PFSK-1 (cell line): ENCODE data around the gene TMEM89.

Experiments
- POLR2AphosphoS5 ChIP-seq: IDR thresholded peaks from 2 replicates; pipeline ENCODE4 v1.6.1; 2012; ENCODE audit warnings: low read depth, mild to moderate bottlenecking, control low read depth, low read length, moderate library complexity
- SIN3A ChIP-seq: IDR thresholded peaks from 2 replicates; pipeline ENCODE4 v1.6.1; 2012; ENCODE audit warnings: mild to moderate bottlenecking, low read length, moderate library complexity, borderline replicate concordance; ENCODE audit not compliant: insufficient read depth
- TAF1 ChIP-seq: IDR thresholded peaks from 2 replicates; pipeline ENCODE4 v1.6.1; 2012; ENCODE audit warnings: low read length, control low read depth, borderline replicate concordance; ENCODE audit not compliant: insufficient read depth
- TF ChIP-seq, protein P1 (sequence below), 2 experiments: IDR thresholded peaks; 2 replicates each; pipeline versions ENCODE4 v1.6.1 to v1.8.0; 2011 to 2012; ENCODE audit warnings: low read depth in 2 of 2, low read length in 2 of 2, control low read depth in 1 of 2, inconsistent platforms in 1 of 2, mild to moderate bottlenecking in 1 of 2, moderate library complexity in 1 of 2; ENCODE audit not compliant: insufficient read depth in 1 of 2

DNA sequence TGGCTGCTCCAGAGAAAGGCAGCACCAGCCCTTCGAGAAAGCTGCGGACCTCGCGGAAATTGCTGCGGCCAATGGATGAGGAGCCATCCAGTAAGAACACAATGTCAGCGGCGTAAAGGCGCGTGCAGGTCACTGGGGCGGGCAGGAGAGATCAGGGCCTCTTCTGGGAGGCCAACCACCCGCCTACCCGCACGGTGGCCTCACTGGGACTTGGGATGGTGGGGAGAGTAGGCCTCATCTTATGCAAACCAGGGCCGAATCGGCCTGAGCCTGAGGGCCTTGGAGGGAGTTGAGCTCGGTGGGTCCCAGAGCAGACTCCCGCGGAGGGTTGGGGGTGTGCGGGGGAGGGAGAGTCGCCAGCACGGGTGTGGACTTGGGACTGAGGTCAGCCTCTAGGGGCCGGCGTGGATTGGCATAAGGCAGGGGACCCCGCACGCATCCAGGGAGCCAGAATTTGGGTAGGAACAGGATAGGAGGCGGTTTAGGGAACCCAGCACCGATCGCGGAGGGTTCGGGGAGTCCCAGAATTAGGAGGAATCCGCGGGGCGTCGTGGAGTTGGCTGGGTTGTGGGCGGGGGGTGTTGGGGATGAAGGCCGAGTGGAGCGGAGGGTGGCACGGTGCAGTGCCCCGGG, 27.0 kb downstream of the TMEM89 start:
- TF ChIP-seq TAF1 (no peak), POLR2AphosphoS5 (no peak), SIN3A (no peak)
- TF ChIP-seq, protein P1, sequence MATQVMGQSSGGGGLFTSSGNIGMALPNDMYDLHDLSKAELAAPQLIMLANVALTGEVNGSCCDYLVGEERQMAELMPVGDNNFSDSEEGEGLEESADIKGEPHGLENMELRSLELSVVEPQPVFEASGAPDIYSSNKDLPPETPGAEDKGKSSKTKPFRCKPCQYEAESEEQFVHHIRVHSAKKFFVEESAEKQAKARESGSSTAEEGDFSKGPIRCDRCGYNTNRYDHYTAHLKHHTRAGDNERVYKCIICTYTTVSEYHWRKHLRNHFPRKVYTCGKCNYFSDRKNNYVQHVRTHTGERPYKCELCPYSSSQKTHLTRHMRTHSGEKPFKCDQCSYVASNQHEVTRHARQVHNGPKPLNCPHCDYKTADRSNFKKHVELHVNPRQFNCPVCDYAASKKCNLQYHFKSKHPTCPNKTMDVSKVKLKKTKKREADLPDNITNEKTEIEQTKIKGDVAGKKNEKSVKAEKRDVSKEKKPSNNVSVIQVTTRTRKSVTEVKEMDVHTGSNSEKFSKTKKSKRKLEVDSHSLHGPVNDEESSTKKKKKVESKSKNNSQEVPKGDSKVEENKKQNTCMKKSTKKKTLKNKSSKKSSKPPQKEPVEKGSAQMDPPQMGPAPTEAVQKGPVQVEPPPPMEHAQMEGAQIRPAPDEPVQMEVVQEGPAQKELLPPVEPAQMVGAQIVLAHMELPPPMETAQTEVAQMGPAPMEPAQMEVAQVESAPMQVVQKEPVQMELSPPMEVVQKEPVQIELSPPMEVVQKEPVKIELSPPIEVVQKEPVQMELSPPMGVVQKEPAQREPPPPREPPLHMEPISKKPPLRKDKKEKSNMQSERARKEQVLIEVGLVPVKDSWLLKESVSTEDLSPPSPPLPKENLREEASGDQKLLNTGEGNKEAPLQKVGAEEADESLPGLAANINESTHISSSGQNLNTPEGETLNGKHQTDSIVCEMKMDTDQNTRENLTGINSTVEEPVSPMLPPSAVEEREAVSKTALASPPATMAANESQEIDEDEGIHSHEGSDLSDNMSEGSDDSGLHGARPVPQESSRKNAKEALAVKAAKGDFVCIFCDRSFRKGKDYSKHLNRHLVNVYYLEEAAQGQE (IDR thresholded peaks at IDR 0.05; ENCODE audit: insufficient read depth in 1 of 2, low read depth in 2 of 2, low read length in 2 of 2) = no peak
